Bronchial epithelial cell (primary cell): ENCODE data around the gene SLC1A2. TPM values are rescaled to one million over a fixed set of nuclear protein-coding genes. Genes with fewer than 3 reads are reported as not detected.

Experiments
- DNase-seq: peaks from one replicate; pipeline ENCODE4 v3.0.0-alpha.2; 2010; ENCODE audit warnings: low read depth
- FAIRE-seq: peaks from 2 replicates; lab custom pipeline; 2011; peaks lifted over from hg19 to GRCh38; lab: Jason Lieb, UNC
- H3K27me3 ChIP-seq: 2 replicates; pipeline ENCODE4 v1.5.1; 2011; ENCODE audit warnings: low read length; ENCODE audit not compliant: control insufficient read depth, insufficient read depth
- H3K36me3 ChIP-seq: 2 replicates; pipeline ENCODE4 v1.5.1; 2011; ENCODE audit warnings: low read length; ENCODE audit not compliant: control insufficient read depth, insufficient read depth
- H3K4me3 ChIP-seq: 2 replicates; pipeline ENCODE4 v1.5.1; 2011; ENCODE audit warnings: mild to moderate bottlenecking, low read depth, low read length, control low read depth
- total RNA-seq: library from RNA; depleted of rRNA; stranded (reverse); fragments of >200 nt; gene quantifications from 2 replicates; pipeline ENCODE4 v1.2.1, GENCODE V29; 2014
- TF ChIP-seq, protein P1 (sequence below): IDR thresholded peaks from 2 replicates; pipeline ENCODE4 v1.5.1; 2011; ENCODE audit warnings: mild to moderate bottlenecking, moderate library complexity, low read length, control low read depth, inconsistent platforms; ENCODE audit not compliant: insufficient read depth, severe bottlenecking

SLC1A2 gene
- total RNA-seq, 1 donor from 2014 or later: under 0.01 TPM

GRCh38 chr11:35321532-35322317, 97.6 kb downstream of the SLC1A2 start:
- DNase-seq: peak; percentile 56
- TF ChIP-seq, protein P1, sequence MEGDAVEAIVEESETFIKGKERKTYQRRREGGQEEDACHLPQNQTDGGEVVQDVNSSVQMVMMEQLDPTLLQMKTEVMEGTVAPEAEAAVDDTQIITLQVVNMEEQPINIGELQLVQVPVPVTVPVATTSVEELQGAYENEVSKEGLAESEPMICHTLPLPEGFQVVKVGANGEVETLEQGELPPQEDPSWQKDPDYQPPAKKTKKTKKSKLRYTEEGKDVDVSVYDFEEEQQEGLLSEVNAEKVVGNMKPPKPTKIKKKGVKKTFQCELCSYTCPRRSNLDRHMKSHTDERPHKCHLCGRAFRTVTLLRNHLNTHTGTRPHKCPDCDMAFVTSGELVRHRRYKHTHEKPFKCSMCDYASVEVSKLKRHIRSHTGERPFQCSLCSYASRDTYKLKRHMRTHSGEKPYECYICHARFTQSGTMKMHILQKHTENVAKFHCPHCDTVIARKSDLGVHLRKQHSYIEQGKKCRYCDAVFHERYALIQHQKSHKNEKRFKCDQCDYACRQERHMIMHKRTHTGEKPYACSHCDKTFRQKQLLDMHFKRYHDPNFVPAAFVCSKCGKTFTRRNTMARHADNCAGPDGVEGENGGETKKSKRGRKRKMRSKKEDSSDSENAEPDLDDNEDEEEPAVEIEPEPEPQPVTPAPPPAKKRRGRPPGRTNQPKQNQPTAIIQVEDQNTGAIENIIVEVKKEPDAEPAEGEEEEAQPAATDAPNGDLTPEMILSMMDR: no peak
- Histone ChIP-seq H3K36me3 (no peaks in the 10 kb centered on the region), H3K4me3 (no peak overlapping the region), H3K27me3 (no peaks in the 10 kb centered on the region)
- FAIRE-seq: no peak

GRCh38 chr11:35321111-35321510, 98.2 kb downstream of the SLC1A2 start:
- TF ChIP-seq, protein P1: no peak
- FAIRE-seq (no peak), DNase-seq (no peak)
- Histone ChIP-seq H3K36me3 (no peaks in the 10 kb centered on the region), H3K27me3 (no peaks in the 10 kb centered on the region), H3K4me3 (no peak overlapping the region)

- FAIRE-seq (no peak), DNase-seq (no peak)
- TF ChIP-seq, protein P1: no peak
- Histone ChIP-seq H3K36me3 (no peaks in the 10 kb centered on the region), H3K4me3 (no peak overlapping the region), H3K27me3 (no peaks in the 10 kb centered on the region)
Measured at GRCh38 chr11:35318977-35319925, 100.1 kb downstream of the SLC1A2 start.

DNA sequence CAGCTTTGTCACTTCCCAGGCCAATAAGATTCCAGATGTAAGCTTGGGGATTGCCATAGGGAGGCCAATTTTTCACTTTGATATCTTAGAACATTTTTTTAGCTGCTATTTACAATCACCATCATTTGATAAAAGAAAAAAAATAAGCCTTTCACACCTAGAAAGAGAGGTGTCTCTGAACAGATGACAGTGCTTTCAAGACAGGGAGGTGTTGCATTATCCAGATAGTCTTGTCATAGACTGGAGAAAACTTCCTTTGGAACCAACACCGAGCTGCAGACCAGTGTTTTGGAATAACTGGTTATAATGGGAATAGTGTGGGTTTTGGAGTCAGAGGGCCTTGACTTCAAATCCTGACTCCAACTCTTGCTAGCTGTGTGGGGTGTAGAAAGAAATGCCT, 101.0 kb downstream of the SLC1A2 start:
- FAIRE-seq: no peak

DNA sequence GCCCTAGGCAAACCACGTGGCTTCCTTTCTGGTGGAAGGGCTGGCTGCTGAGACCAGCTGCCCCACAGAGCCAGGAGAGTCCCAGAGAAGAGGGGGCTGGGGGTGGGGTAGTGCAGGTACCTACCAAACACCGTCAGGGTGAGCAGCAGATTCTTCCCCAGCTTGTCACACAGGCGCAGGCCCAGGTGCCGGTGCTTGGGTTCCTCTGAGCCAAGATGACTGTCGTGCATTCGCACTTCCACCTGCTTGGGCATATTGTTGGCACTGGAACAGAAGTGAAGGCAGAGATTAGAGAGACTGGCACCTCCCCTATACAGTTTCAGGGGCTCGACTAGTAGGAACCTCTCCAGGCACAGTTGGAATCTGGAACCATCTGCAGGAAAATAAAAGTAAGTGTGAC, 102.1 kb downstream of the SLC1A2 start:
- H3K27me3 ChIP-seq: no peaks in the 10 kb centered on the region
- TF ChIP-seq, protein P1: no peak
- H3K4me3 ChIP-seq: no peak overlapping the region
- FAIRE-seq (no peak), DNase-seq (no peak)
- H3K36me3 ChIP-seq: no peaks in the 10 kb centered on the region

More for the DNA sequence above, 101.0 kb downstream of the SLC1A2 start:
- no peak for DNase-seq
- TF ChIP-seq, protein P1: no peak
- Histone ChIP-seq H3K36me3 (no peaks in the 10 kb centered on the region), H3K27me3 (no peaks in the 10 kb centered on the region), H3K4me3 (no peak overlapping the region)
